Neural progenitor cell (in vitro differentiated cells): ENCODE measurements around the gene CHST13. TPM values are rescaled to one million over a fixed set of nuclear protein-coding genes. Genes with fewer than 3 reads are reported as not detected.
A peak's percentile ranks its signal among the peaks of the same experiment; 100 is the strongest.

Source experiments
- DNase-seq: peaks from one replicate; pipeline ENCODE4 v3.0.0-alpha.2; 2016; ENCODE audit warnings: low spot score
- H2AFZ ChIP-seq: fragments of 200-600 bp; sonication (generic); replicated peaks from 2 replicates; pipeline ENCODE4 v1.6.1; 2016; ENCODE audit warnings: antibody characterized with exemption
- H3F3A ChIP-seq: fragments of 200-600 bp; sonication (generic); 2 replicates; pipeline ENCODE4 v1.6.1; 2016; ENCODE audit warnings: antibody characterized with exemption, low read depth
- H3K27ac ChIP-seq: fragments of 200-600 bp; sonication (generic); 2 replicates; pipeline ENCODE4 v1.5.1; 2016; ENCODE audit warnings: mild to moderate bottlenecking
- H3K27me3 ChIP-seq: fragments of 200-600 bp; sonication (generic); 2 replicates; pipeline ENCODE4 v1.6.1; 2016; ENCODE audit warnings: mild to moderate bottlenecking, moderate library complexity
- H3K36me3 ChIP-seq: fragments of 200-600 bp; sonication (generic); 2 replicates; pipeline ENCODE4 v1.5.1; 2016
- H3K4me1 ChIP-seq: fragments of 200-600 bp; sonication (generic); 2 replicates; pipeline ENCODE4 v1.6.1; 2016; ENCODE audit warnings: mixed run types
- H3K4me2 ChIP-seq: fragments of 200-600 bp; sonication (generic); 2 replicates; pipeline ENCODE4 v1.6.1; 2016
- H3K4me3 ChIP-seq: fragments of 200-600 bp; sonication (generic); 2 replicates; pipeline ENCODE4 v1.5.1; 2016
- H3K79me2 ChIP-seq: fragments of 200-600 bp; sonication (generic); 2 replicates; pipeline ENCODE4 v1.6.1; 2016; ENCODE audit warnings: low read depth
- H3K9ac ChIP-seq: fragments of 200-600 bp; sonication (generic); 2 replicates; pipeline ENCODE4 v1.6.1; 2016
- H3K9me3 ChIP-seq: fragments of 200-600 bp; sonication (generic); 2 replicates; pipeline ENCODE4 v1.5.1; 2016; ENCODE audit warnings: low read depth
- H4K20me1 ChIP-seq: fragments of 200-600 bp; sonication (generic); 2 replicates; pipeline ENCODE4 v1.6.1; 2016; ENCODE audit warnings: low read depth
- H3K27ac Mint-ChIP-seq: 3 replicates; pipeline ENCODE4 v1.8.0; 2021; ENCODE audit warnings: mixed read lengths
- H3K27me3 Mint-ChIP-seq: 2 replicates; pipeline ENCODE4 v1.8.0; 2022; ENCODE audit warnings: low read depth, mild to moderate bottlenecking, inconsistent platforms, moderate library complexity, mixed read lengths; ENCODE audit not compliant: insufficient read depth
- H3K36me3 Mint-ChIP-seq: 3 replicates; pipeline ENCODE4 v1.8.0; 2021; ENCODE audit warnings: mixed read lengths
- H3K4me1 Mint-ChIP-seq: 3 replicates; pipeline ENCODE4 v1.8.0; 2021; ENCODE audit warnings: mixed read lengths
- H3K4me3 Mint-ChIP-seq: 3 replicates; pipeline ENCODE4 v1.8.0; 2021; ENCODE audit warnings: mild to moderate bottlenecking, moderate library complexity, mixed read lengths
- H3K9me3 Mint-ChIP-seq: 3 replicates; pipeline ENCODE4 v1.8.0; 2020; ENCODE audit warnings: mixed read lengths
- CTCF ChIP-seq: fragments of 200-600 bp; sonication (generic); IDR thresholded peaks from 2 replicates; pipeline ENCODE4 v1.5.1; 2017; ENCODE audit warnings: antibody characterized with exemption, mild to moderate bottlenecking
- EZH2 ChIP-seq: fragments of 200-600 bp; sonication (generic); IDR thresholded peaks from 2 replicates; pipeline ENCODE4 v1.6.1; 2017; ENCODE audit warnings: antibody characterized with exemption, mild to moderate bottlenecking, moderate library complexity
- EZH2phosphoT487 ChIP-seq: fragments of 200-600 bp; sonication (generic); IDR thresholded peaks from 2 replicates; pipeline ENCODE4 v1.6.1; 2017; ENCODE audit warnings: antibody characterized with exemption
- total RNA-seq: library from RNA; depleted of rRNA; stranded (reverse); fragments of >200 nt; gene quantifications from 2 replicates; pipeline ENCODE4 v1.2.3, GENCODE V29; 2015; ENCODE audit warnings: low replicate concordance

The CHST13 gene
- total RNA-seq, 1 donor from 2014 or later, result 0.09 TPM

- Histone ChIP-seq H2AFZ (no peak overlapping the region), H3K27me3 (peaks cover 9% of the 10 kb centered on the region), H3K4me3 (no peak overlapping the region), H3K36me3 (no peaks in the 10 kb centered on the region), H3K27ac (no peak overlapping the region), H3K4me2 (peak overlapping the region; percentile 46), H3K9ac (no peak overlapping the region), H3K9me3 (no peaks in the 10 kb centered on the region), H4K20me1 (no peaks in the 10 kb centered on the region), H3K4me1 (peaks cover 10% of the 10 kb centered on the region), H3K79me2 (no peaks in the 10 kb centered on the region), H3F3A (no peaks in the 10 kb centered on the region)
- Mint-ChIP-seq H3K4me3 (no peak overlapping the region), H3K27me3 (peaks cover 17% of the 10 kb centered on the region), H3K36me3 (no peaks in the 10 kb centered on the region), H3K9me3 (no peaks in the 10 kb centered on the region), H3K27ac (no peak overlapping the region), H3K4me1 (peaks cover 33% of the 10 kb centered on the region)
- TF ChIP-seq EZH2phosphoT487, result no peak
- no peak for TF ChIP-seq EZH2
- no peak for TF ChIP-seq CTCF
- no peak for DNase-seq
Observed at GRCh38 chr3:126517986-126518778, 5.8 kb upstream of the CHST13 start.

DNA sequence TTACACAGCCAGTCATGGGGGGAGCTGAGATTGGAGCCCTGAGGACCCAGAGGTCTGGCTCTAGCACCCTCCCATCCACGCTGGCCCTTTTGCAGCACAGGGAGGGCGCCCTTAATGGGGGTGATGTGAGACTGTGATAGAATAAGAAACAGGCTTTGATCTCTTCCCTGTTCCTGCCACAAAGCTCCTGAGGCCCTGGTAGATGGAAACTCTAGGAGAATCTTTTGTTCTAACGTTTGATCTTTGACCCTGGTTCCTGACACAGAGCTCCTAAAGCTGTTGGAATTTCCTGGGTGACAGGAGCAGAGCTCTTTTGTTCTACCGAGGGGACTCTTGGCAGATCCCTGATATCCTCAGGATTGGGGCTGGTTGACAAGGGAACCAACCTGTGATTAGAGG, 5.2 kb upstream of the CHST13 start:
- DNase-seq, result peak; percentile 79
- H3K4me2 ChIP-seq, result peak overlapping the region; percentile 46
- H3K36me3 Mint-ChIP-seq, result no peaks in the 10 kb centered on the region
- TF ChIP-seq EZH2phosphoT487, result no peak
- no peak for TF ChIP-seq EZH2
- TF ChIP-seq CTCF, result no peak
- H3F3A ChIP-seq, result no peaks in the 10 kb centered on the region
- H3K27ac Mint-ChIP-seq, result no peak overlapping the region
- H3K36me3 ChIP-seq, result no peaks in the 10 kb centered on the region
- H3K79me2 ChIP-seq, result no peaks in the 10 kb centered on the region
- H3K4me3 ChIP-seq, result no peak overlapping the region
- H3K27me3 ChIP-seq, result peaks cover 15% of the 10 kb centered on the region
- no peaks in the 10 kb centered on the region for H3K9me3 ChIP-seq
- H3K9ac ChIP-seq, result no peak overlapping the region
- H3K27me3 Mint-ChIP-seq, result peaks cover 22% of the 10 kb centered on the region
- H3K4me1 Mint-ChIP-seq, result peaks cover 33% of the 10 kb centered on the region
- no peak overlapping the region for H3K4me3 Mint-ChIP-seq
- no peak overlapping the region for H3K27ac ChIP-seq
- H3K4me1 ChIP-seq, result peaks cover 12% of the 10 kb centered on the region
- H2AFZ ChIP-seq, result no peak overlapping the region
- H4K20me1 ChIP-seq, result no peaks in the 10 kb centered on the region
- H3K9me3 Mint-ChIP-seq, result no peaks in the 10 kb centered on the region

GRCh38 chr3:126519506-126520455, 4.2 kb upstream of the CHST13 start:
- TF ChIP-seq EZH2 (no peak), EZH2phosphoT487 (no peak), CTCF (no peak)
- Histone ChIP-seq H3K4me3 (no peak overlapping the region), H3K9me3 (no peaks in the 10 kb centered on the region), H3K79me2 (no peaks in the 10 kb centered on the region), H3K27ac (no peak overlapping the region), H3K9ac (no peak overlapping the region), H3K4me2 (no peak overlapping the region), H3K27me3 (peaks cover 25% of the 10 kb centered on the region), H3F3A (no peaks in the 10 kb centered on the region), H2AFZ (no peak overlapping the region), H4K20me1 (no peaks in the 10 kb centered on the region), H3K4me1 (peaks cover 13% of the 10 kb centered on the region), H3K36me3 (no peaks in the 10 kb centered on the region)
- no peaks in the 10 kb centered on the region for H3K36me3 Mint-ChIP-seq
- no peaks in the 10 kb centered on the region for H3K9me3 Mint-ChIP-seq
- peaks cover 23% of the 10 kb centered on the region for H3K4me1 Mint-ChIP-seq
- H3K27ac Mint-ChIP-seq, result no peak overlapping the region
- H3K27me3 Mint-ChIP-seq, result peaks cover 23% of the 10 kb centered on the region
- no peak overlapping the region for H3K4me3 Mint-ChIP-seq
- no peak for DNase-seq
